Colonic mucosa (tissue), 4 donors: ENCODE data around the gene SIDT2. TPM values are rescaled to one million over a fixed set of nuclear protein-coding genes. Genes with fewer than 3 reads are reported as not detected.

Experiments used
- DNase-seq: peaks from one replicate; pipeline ENCODE4 v3.0.0-alpha.2; 2020
- H3K27ac ChIP-seq: fragments of 200-600 bp; one replicate; pipeline ENCODE4 v1.8.0; 2021
- H3K27me3 ChIP-seq: fragments of 200-600 bp; one replicate; pipeline ENCODE4 v1.8.0; 2021
- H3K36me3 ChIP-seq: fragments of 200-600 bp; one replicate; pipeline ENCODE4 v1.8.0; 2021
- H3K4me1 ChIP-seq: fragments of 200-600 bp; one replicate; pipeline ENCODE4 v1.8.0; 2021; ENCODE audit warnings: mild to moderate bottlenecking
- H3K4me3 ChIP-seq: fragments of 200-600 bp; one replicate; pipeline ENCODE4 v1.8.0; 2021
- H3K9ac ChIP-seq, 2 donors: one replicate each; pipeline ENCODE4 v1.7.0; 2013; ENCODE audit warnings: control low read depth in 2 of 2, low read depth in 2 of 2, low read length in 2 of 2
- H3K9me3 ChIP-seq: fragments of 200-600 bp; one replicate; pipeline ENCODE4 v1.8.0; 2021
- CTCF ChIP-seq: fragments of 200-600 bp; IDR thresholded peaks from one replicate; pipeline ENCODE4 v1.8.0; 2022; ENCODE audit warnings: antibody characterized with exemption, mild to moderate bottlenecking
- intact Hi-C: fragments of 100-400 bp; cut with DNase I; formaldehyde crosslinking; loops from one replicate; pipeline ENCODE4 v1.14.1; 2022
- total RNA-seq, 2 donors: library from RNA; stranded (reverse); fragmentation: NEBNext Ultra II Directional in 1 of 2; extraction: Animal tissue kit (Norgen Biotek cat#: 25700) in 1 of 2; gene quantifications; one replicate each; pipeline ENCODE4 v1.2.1, GENCODE V29; 2021
- donor health status: healthy.
- donor health status: DM: no; HTN: no; CAD: no.
- donor health status: DM: no; HTN: no; CAD: no.

The SIDT2 gene
- total RNA-seq, 2 donors from 2014 or later, result 42.9 to 69.3 TPM

- Histone ChIP-seq H3K27me3 (no peaks in the 10 kb centered on the region), H3K9me3 (no peaks in the 10 kb centered on the region), H3K27ac (no peak overlapping the region), H3K4me3 (no peak overlapping the region), H3K9ac (no peak overlapping the region), H3K36me3 (peaks cover 9% of the 10 kb centered on the region), H3K4me1 (peaks cover 19% of the 10 kb centered on the region)
- DNase-seq, result no peak
- peak; percentile 62 for TF ChIP-seq CTCF
- intact Hi-C loops, result loop anchor here (5.0 to 10.0 kb wide), 3 partner anchors 122 to 434 kb away; partner anchors contain the start of gene APOA5
Observed at GRCh38 chr11:117226388-117227385, 48.1 kb downstream of the SIDT2 start.

- Histone ChIP-seq H3K9me3 (no peaks in the 10 kb centered on the region), H3K4me3 (no peak overlapping the region), H3K9ac (no peak overlapping the region), H3K4me1 (peaks cover 15% of the 10 kb centered on the region), H3K27ac (no peak overlapping the region), H3K36me3 (peaks cover 9% of the 10 kb centered on the region), H3K27me3 (no peaks in the 10 kb centered on the region)
- intact Hi-C loops, result loop anchor here (5.0 to 10.0 kb wide), 3 partner anchors 123 to 436 kb away; partner anchors contain the start of gene APOA5
- no peak for DNase-seq
- TF ChIP-seq CTCF, result no peak
Observed at GRCh38 chr11:117228091-117228490, 49.5 kb downstream of the SIDT2 start.

GRCh38 chr11:117229411-117229810 lies 50.9 kb downstream of the SIDT2 start:
- intact Hi-C loops, result loop anchor here (5.0 to 10.0 kb wide), 3 partner anchors 125 to 437 kb away; partner anchors contain the start of gene APOA5
- TF ChIP-seq CTCF, result no peak
- H3K36me3 ChIP-seq, result peaks cover 9% of the 10 kb centered on the region
- H3K4me3 ChIP-seq, result no peak overlapping the region
- H3K9me3 ChIP-seq, result no peaks in the 10 kb centered on the region
- no peak for DNase-seq
- no peak overlapping the region for H3K9ac ChIP-seq
- peaks cover 15% of the 10 kb centered on the region for H3K4me1 ChIP-seq
- no peaks in the 10 kb centered on the region for H3K27me3 ChIP-seq
- H3K27ac ChIP-seq, result no peak overlapping the region

GRCh38 chr11:117229931-117230285 lies 51.4 kb downstream of the SIDT2 start:
- H3K4me3 ChIP-seq, result no peak overlapping the region
- no peaks in the 10 kb centered on the region for H3K27me3 ChIP-seq
- no peak overlapping the region for H3K27ac ChIP-seq
- H3K9ac ChIP-seq, result peak overlapping the region in 1 of 2 donors; percentile 100
- peaks cover 9% of the 10 kb centered on the region for H3K36me3 ChIP-seq
- TF ChIP-seq CTCF, result no peak
- peaks cover 15% of the 10 kb centered on the region for H3K4me1 ChIP-seq
- intact Hi-C loops, result loop anchor here (2.0 to 10.0 kb wide), 5 partner anchors 49 to 438 kb away; partner anchors contain the start of genes APOA5 and CEP164
- H3K9me3 ChIP-seq, result no peaks in the 10 kb centered on the region
- DNase-seq, result no peak

- Histone ChIP-seq H3K9ac (peak overlapping the region in 1 of 2 donors; percentile 100), H3K4me3 (peak overlapping the region; percentile 97), H3K9me3 (no peaks in the 10 kb centered on the region), H3K27me3 (no peaks in the 10 kb centered on the region), H3K36me3 (peaks cover 9% of the 10 kb centered on the region), H3K27ac (peak overlapping the region; percentile 94), H3K4me1 (peaks cover 10% of the 10 kb centered on the region)
- no peak for TF ChIP-seq CTCF
- intact Hi-C loops, result loop anchor here (2.0 to 5.0 kb wide), 2 partner anchors 50 to 97 kb away; partner anchors contain the start of gene CEP164
- DNase-seq, result no peak
Observed at GRCh38 chr11:117230286-117230961, 51.9 kb downstream of the SIDT2 start.
